ENCODE data around the gene KLHL35.

KLHL35 gene, protein sequence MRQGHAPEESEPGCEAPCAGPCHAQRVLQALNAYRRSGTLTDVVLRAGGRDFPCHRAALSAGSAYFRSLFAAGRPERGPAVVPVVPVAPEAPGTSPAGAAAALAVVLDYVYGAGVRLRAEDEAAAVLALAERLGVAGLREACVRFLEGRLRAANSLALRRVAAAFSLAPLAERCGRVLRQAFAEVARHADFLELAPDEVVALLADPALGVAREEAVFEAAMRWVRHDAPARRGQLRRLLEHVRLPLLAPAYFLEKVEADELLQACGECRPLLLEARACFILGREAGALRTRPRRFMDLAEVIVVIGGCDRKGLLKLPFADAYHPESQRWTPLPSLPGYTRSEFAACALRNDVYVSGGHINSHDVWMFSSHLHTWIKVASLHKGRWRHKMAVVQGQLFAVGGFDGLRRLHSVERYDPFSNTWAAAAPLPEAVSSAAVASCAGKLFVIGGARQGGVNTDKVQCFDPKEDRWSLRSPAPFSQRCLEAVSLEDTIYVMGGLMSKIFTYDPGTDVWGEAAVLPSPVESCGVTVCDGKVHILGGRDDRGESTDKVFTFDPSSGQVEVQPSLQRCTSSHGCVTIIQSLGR

DNA sequence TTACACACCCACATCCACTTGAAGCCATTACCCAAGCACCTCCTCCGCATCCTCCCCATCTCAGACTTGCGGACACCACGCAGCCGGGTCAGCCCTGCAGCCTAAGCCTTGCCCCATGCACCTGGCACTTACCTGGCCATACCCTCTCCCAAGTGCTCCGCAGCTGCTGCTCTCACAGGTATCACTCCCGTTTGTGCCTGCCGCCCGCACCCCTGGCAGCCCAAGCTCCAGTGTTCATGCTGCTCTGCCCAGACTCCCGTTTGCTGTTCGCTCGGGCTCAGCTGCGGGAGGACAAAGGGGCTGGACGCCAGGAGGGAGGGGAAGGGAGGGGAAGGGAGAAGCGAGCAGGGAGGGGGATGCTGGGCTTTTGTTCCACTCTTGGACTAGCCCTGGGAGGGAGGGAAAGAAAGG lies at the start of gene KLHL35:
Gene KLHL35 (minus strand): TSS at position 293 of the 411 bp plus-strand sequence. CDS start 2,574 bp downstream, outside the sequence.
- no peak for DNase-seq

DNA sequence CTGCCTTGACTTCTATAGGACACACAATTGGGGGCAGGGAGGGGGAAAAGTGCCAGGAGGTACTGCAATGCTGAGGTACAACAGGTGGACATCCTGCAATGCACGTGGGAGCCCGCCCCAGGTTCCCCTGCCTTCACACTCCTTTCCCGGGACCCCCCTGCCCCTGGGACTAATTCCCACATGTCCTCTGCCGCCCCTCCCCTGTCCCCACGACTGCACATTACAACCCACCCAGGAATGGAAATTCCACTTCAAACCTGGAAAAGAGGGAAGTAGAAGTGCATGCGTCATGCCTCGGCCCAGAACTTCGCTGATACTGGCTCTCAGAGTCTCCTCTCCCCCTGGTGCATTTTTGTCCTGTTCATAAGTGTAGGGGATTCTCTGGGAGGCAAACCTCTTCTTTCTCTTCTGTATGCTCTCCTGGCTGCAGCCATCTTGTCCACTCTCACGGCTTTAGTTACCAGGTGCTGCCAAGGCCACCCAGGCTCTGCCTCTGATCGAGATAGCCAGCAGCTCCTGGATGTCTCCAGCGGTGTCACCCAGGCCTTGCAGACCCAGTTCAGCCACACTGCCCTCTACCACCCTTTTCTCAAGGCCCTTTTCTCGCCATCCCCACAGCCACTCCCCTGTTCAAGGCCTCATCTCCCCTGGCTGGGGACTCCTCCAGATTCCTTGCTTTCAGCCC lies 49.1 kb upstream of the KLHL35 start:
- DNase-seq = no peak

DNA sequence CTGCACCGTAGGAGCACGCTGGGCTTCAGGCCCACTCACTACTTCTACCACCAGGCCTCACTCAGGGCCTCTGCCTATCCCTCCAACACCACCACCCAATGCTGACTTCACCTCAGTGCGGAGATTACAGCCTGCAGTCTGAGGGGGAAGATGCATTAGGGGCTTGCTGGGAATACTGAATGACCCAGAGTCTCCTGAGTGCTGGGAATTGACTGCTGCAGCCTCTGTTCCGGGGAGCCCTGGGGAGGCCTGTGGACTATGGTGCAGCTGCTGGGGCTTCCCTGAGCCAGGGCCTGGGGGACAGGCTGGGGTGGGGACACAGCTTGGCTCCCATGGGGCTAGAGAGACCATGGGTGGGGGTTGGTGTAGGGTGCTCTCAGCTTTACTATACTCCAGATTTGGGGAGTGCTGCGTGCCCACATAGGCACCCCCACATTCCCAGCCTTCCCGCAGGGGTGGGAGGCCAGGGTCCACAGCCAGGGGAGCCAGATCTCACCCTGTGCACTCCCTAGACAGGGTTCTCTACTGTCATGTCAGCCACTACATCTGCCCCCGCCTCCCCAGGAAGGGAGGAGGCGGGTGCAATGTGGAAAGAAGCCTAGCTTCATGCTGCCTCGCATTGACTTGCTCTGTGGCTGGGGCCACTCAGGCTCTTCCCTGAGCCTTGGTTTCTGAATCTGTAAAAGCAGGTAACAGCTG lies 48.4 kb upstream of the KLHL35 start:
- DNase-seq = no peak

DNA sequence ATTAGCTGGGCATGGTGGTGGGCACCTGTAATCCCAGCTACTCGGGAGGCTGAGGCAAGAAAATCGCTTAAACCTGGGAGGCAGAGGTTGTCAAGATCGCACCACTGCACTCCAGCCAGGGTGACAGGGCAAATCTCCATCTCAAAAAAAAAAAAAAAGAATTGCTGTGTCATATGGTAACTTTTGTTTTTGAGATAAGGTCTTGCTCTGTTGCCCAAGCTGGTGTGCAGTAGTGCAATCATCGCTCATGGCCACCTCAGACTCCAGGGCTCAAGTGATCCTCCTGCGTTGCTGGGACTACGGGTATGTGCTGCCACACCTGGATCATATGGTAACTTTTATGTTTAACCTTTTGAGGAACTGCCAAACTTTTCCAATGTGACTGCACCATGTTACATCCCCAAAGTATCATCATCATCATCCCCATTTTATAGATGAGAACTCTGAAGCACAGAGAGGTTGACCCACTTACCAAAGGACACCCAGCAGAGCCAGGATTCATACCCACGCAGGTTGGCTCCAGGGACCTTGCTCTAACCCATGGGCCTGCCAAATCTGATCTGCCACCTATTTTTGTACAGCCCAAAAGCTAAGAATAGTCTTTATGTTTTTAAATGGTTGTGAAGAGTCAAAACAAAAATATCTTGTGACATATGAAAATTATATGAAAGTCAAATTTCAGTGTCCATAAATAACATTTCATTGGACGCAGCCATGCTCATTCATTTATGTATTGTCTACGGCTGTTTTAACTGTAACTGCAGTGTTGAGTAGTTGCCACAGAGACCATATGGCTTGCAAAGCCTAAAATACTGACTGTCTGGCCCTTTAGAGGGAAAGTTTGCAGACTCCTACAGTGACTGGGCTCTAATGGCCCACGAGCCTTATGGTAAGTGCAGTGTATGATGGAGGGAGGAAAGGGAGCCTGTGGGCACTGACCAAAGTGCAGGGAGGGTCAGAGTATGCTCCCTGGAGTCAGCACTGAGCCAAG lies 47.5 kb upstream of the KLHL35 start:
- no peak for DNase-seq

DNA sequence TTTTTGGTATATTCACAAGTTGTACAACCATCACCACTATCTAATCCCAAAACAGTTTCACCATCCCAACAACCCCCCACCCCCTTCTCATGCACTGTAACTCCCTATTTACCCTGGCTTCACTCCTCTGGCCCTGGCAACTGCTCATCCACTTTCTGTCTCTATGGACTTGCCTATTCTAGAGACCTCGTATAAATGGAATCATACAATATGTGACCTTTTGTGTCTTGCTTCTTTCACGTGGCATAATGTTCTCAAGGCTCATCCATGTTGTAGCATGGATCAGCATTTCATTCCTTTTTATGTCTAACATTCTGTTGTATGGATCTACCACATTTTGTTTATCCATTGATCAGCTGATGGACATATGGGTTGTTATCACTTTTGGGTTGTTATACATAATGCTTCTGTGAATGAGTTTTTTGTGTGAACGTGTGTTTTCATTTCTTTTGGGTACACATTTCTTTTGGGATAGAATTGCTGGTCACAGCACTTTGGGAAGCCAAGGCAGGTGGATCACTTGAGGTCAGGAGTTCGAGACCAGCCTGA lies 46.7 kb upstream of the KLHL35 start:
- no peak for DNase-seq

DNA sequence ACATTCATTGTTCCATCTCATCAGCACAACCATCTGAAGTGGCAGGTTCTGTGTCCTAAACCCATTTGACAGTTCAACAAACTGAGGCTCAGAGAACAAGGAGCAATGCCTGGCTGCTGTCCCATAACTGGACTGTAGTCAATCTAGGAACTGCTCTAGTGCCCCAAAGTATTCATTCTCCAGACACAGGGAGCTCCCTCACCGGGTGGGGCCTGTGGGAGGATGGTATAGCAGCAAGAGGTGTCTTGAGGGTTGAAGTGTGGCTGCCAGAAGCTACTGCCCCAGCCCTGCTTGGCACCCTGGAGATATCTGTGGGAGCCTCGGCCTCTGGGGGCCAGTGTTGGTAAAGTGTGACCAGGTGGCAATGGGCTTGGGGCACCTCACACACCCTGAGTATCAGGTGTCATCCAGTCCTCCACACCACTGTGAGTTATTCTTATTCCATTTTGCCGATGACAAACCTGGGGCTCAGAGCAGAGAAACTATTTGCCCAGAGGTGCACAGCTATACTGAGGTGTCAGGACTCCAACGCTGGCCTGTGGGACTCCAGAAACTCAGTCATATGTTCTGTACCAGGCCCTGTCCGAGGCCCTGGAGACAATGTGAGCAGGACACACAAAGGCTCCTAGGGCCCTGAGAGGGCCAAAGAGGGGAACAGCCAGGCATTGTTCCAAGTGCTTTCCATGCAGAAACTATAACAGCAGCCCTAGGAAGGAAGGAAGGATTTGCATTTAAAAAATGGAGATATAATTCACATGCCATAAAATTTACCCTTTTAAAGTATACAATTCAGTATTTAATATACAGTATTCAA lies 46.0 kb upstream of the KLHL35 start:
- DNase-seq = no peak

DNA sequence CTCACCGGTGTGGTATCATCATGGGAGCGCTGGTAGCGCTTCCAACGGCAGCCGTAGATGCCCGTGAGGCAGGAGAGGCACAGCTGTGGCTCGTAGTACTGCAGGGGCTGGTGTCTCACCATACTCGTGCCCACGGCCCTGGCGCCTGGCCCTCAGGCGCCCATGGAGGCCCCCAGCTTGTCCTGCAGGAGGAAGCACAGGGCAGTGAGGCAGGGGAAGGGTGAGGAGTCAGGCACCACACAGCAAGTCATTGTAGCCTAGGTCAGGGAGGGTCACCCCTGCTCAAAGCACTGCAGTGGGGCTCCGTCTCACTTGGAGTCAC lies 44.6 kb upstream of the KLHL35 start:
- DNase-seq = no peak

DNA sequence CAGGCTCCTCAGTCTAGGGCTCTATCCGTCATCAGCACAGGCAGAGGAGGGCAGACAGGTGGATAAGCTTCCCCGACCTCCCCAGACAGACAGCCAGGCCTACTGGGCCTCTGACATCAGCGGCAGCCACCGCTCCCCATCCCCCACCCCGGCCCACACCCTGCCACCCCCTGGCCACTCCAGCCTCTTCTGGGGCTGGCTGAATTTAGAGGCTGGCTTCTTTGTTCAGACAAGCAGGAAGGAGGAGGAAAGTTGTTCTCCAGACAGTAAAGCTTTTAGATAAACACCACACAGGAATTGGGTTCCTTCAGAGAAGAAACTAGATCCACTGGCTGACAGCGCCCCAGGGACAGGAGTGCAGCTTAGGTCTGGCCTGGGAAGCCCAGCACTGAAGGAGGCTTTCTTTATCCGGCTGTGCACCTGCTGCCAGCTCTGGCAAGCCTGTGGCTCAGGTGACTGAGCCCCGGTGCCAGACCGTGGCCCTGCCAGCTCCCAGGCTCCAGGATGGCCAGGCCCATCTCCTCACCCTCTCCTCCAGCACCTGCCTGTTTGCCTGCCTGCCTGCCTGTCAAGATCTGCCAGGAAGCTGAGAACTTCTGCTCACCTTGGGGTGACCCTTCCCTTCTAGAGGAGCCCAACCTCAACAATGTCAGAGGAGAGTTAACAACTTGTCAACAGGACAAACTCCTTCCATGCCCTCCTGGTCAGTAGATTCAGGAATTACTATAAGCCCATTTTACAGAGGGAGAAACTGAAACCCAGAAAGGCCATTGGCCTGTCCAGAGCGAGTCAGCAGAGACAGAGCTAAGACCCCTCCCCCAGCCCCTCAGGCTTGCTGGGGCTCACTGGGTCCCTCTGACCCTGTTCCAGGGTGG lies 44.0 kb upstream of the KLHL35 start:
- DNase-seq = no peak

DNA sequence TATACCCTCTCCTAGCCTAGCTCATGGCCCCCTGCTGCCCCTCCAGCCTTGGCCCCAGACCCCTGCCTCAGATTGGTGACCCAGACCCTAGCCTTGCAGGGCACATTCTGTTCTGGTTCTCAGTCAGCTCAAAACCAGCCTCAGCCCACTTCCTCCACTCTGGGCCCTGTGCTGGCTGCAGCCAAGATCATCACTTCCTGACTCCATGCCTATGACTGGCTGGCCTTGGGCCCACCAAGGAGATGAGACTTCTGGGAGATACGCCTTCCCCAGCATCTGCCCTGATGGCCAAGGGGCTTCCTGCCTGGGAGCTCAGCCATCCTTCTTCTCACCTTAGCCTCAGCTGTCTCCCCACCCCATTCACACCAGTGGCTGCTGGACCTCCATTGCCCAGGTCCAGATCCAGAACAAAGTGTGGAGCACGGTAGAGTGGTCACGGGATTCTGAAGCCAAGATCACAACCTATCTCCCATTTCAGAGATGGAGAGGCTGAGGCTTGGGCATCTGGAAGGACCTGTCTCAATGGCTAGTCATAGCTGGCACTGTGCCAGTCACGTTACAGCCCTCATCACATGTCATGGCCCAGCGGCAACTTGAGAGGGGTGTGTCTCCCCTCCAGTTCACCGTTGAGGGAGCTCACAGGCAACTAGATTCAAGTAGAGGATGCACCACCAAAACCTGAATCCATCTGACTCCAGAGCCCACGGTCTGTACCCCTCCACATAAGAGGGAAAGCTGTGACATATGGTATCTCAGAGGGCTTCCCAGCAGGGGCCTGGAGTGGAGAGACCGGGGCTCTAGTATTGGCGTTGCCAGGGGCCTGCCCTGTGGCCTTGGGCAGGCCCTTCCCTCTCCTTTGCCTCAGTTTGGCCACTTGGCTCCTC lies 43.0 kb upstream of the KLHL35 start:
- no peak for DNase-seq

DNA sequence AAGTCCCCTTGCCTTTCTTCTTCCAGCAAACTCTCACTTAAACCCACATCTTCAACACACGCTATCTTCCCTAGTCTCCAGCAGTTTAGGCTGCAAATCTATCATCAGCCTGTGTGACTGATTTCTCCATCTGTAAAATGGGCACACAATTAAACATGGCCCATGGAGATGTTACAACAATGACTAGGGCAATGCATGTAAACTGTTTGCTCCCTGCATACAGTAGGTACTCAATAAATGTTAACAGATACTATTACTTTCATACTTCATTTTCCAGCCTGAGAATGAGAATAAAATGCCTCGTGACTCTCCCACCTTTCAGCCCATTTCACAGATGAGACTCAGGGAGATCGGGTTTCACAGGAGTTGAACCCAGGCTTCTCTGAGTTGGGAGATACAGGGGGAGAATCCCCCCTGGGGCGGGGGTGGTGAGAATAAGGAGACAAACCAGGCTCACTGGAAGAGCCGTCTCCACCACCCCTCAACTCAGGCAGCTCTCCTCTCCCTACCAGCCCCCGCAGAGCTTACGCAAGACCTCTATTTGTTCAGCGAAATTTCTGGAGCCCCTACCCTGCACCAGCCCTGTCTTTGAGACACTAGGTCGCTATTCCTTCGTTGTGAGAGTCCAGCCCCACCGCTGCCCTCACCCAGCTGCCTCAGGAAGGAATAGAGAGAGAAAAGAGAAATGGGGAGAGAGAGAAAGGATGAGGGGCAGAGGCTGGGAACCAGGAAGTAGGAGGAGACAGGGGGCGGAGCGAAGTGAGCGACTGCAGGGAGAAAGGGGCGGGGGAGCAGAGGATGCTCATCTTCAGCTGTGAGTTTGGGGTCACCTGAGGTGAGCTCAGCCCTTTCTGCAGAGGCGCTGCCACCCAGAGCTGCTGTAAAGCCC lies 42.1 kb upstream of the KLHL35 start:
- peak; percentile 12 to 53 (median 34) for DNase-seq

DNA sequence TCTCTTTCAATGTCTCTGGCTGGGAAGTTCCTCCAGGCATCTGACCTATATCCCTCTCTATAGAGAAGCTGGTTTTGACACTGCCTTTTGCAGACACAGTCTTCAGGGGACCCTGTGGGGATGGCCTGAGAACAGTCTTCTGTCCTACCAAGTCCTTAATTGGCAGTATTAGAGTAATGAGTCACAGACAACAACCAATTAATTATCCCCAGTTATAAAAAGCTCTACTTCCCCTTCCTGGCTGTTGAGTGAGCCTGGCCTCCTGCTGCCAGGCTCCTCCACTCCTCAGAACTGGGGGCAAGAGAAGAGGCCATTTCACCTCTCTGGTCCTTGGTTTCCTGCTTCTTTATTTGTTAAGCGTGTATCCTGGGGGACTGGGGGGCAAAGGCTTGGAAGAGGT lies 41.2 kb upstream of the KLHL35 start:
- no peak for DNase-seq

DNA sequence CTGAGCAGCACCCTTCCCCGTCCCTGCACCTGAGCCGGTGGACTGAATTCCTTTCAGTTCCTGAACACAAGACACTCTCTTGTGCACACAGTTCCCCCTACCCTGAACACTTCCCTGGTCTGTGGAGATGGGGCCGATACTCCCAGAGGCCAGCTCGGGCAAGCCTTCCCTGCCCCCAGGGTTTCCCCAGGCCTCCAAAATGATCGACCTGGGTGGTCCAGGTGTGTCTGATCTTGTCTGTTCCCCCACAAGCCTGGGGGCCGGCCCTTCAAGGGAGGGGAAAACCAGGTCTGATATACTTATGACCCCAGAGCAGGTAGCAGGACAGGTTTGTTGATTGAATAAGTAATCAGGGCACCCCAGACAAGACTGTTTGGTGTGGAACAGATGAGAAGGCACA lies 40.7 kb upstream of the KLHL35 start:
- DNase-seq = no peak

DNA sequence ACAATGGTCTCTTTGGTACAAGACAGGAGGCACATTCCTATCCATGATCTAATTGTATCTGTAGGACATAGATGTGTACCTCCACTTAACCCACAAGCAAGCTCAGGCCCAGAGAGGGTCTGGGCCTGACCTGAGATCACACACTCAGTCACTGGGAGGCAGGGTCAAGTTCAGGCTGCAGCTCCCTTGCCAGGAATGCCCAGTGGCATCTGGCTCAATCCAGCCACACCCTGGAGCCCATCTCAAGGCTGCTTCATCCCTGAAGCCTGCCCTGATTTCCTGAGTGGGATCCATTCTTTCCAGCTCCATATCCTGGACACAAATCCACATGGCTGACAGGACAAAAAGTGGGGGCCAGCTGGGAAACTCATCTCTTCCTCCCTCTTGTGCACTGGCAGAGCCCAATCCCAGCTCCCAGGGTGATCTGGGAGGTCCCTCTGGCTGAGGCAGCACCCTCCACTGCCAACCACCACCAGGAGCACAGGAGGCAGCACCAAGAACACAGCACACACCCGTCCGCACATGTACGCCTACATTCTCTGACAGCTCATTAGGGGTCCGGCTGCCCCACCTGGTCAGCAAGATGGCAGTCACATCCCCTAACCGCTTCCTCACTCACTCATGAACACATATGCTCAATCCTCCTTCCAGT lies 39.2 kb upstream of the KLHL35 start:
- DNase-seq = no peak

DNA sequence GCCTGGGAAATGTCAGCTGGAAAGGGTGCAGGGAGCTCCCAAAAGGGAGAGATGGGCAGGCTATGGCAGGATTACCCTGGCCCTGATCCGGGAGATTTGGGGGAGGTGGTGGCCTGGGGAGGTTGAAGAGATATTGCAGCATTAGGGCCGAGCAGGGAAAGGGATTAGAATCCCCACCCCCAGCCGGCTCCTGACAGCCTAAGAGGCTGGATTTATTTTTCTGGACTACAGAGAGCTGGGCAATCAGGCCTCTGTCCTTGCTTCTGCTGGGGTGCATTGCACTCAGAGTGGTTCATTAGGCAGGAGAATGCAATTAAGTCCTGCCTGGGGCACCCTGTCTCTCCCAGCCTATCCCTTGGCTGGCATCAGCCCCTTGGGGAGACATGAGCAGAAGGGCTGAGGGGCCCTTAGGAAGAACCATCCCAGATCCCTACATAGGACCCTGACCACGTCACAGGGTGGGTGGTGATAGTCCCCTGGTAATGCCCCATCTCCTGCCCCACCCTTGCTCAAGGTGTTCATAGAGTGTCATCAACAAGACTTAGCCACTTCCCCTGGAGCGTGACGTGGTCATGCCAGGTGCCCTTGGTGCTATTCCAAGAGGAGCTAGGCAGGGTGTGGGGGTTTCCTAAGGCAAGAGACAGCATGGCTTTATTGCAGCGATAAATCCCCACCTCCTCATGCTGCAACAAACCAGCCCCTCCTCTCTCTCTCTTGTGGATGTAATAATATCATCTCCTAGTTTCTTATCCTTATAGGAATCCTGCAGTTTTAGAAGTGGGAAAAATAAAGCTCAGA lies 38.4 kb upstream of the KLHL35 start:
- no peak for DNase-seq

DNA sequence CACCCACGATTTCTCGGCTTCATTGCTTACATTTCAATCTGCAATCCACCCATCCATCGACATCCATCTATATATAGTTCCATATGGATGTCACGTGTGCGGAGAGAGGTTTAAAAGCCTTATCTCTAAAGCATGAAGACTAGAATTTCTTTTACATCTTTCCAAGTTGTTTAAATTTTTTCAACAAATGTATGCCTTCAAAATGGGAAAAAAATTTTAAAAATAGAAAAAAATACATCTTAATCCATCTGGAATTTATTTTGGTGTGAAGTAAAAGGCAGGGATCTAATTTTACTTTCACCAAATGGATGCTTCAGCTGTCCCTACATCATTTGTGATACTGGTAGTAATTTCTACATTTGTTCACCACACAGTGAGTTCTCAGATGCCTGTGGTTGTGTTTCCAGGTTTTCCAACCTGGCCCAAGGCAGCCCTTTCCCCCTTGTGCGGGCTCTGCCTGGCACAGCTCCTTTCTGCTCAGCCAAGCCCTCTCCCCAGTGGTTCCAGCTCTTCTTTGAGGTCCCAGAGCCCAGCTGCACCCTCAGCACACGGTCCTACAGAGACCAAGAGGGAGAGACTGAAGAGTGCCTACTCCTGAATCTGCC lies 37.6 kb upstream of the KLHL35 start:
- DNase-seq = no peak

DNA sequence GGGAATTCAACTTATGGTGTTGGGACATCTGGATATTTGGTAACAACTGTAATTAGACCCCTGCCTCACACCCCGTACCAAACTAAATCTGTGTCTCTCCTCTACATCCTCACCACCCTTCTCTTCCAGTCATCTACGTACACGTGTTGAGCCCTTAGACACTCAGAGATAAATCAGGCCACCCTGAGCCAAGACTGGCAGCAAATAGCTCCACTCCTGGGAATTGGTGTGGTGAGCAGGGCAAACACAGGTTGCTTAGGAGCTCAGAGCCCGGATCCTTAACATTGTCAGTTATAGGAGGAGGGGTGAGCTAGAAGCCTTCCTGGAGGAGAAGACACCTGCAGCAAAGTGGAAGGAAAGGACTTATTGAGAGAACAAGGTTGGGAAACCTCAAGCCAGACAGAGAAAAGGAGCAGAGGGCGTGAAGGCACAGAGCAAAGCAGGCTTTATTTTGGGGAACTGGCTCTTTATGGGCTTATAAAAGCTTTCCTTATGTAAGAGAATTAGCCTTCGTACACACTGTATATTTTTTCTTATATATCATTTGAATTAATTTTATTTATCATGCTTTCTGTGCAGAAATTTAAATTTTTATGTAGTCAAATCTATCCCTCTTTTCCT lies 36.9 kb upstream of the KLHL35 start:
- DNase-seq = no peak

Measured in activated CD4-positive, CD25-positive, alpha-beta regulatory T cell (primary cell).